ENCODE measurements around the gene MGMT. TPM values are rescaled to one million over a fixed set of nuclear protein-coding genes. Genes with fewer than 3 reads are reported as not detected.

Gene MGMT
- total RNA-seq, 1 donor from 2014 or later = 20.9 TPM

DNA sequence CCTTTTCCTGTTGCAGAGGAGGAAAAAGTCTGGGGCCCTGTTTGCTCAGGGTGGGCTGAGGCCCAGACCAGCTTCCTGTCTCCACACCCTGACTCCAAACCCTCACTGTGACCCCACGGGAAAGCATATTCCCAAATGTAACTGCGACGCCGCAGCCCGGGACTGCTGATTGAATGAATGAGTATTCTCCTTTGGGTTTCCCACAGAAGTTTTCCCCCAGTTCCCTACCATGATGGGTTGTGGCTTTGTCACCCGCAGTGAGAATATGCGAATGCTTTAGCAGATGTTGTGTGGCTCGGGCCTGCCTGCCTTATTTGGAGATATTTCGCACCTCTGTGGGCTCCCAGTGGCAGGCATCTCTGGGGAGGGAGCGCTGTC is 50.6 kb downstream of the MGMT start:
- DNase-seq (ENCODE audit: low read depth) = no peak

DNA sequence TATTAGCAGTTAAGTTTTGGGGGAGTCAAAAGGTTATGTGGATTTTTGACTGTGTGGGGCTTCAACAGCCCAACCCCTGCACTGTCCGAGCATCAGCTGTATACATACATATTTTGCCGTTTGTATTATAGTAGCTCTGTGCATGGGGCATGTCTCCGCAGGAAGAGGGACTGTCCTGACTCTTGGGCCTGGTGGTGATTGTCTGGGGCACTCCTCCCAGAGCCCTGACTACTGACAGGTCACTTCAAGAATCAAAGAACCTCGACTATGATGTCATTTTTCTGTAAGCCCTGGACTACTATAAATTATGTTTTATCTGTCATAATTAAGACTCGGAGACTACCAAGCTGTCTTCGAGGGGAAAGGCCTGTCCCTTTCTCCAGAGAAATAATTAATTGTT is 51.8 kb downstream of the MGMT start:
- DNase-seq (ENCODE audit: low read depth) = no peak

DNA sequence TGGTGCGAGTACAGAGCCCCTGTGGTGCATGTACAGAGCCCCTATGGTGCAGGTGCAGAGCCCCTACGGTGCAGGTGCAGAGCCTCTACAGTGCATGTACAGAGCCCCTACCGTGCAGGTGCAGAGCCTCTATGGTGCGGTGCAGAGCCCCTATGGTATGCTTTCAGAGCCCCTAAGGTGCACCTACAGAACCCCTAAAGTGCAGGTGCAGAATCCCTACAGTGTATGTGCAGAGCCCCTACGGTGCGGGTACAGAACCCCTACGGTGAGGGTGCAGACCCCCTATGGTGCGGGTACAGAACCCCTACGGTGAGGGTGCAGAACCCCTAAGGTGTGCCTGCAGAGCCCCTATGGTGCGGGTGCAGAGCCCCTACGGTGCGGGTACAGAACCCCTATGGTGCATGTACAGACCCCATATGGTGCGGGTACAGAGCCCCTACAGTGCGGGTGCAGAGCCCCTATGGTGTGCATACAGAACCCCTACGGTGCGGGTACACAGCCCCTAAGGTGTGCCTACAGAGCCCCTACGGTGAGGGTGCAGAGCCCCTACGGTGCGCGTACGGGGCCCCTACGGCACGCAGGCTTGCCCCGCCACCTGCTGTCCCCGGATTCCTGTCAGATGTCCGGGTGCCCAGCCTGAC is 53.5 kb downstream of the MGMT start:
- no peak for DNase-seq (ENCODE audit: low read depth)

DNA sequence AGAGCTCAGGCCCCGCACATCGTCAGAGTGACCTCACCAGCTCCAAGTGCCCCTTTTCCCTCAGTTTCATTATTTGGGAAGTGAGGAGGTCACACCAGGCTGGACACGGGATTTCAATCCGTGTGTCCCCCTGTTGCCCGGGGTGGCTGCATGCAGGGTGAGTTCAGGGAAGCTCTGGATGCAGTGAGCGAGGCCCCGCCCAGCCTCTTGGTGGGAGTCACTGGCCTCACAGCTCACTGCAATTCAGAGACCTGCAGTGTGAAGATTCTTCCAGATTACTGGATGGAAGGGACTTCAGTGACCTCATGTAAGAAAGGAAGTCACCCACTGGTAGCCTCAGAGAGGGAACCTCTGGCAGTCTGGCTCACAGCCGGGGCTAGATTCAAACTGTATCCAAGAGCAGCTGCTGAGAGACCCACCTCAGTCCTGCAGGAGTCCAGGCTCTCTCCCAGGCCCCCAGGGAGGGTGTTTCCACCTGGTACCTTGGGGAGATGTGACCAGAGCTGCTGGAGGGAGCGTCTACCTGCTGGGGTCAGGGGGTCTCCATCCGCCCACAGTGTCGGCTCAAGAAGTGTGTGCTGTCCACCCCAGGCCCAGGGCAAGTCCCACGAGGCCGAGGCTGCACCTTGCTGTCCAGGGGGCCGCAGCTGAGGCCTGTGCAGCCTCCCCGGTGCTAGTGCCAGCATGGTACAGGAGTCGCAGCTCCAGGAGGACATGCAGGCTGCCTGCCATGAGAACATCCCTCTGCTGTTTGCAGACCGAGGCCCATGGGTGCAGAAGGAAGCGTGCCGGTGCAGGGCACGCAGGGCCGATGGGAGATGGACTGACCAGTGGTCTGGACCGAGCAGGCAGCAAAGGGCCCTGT is 54.4 kb downstream of the MGMT start:
- no peak for DNase-seq (ENCODE audit: low read depth)

DNA sequence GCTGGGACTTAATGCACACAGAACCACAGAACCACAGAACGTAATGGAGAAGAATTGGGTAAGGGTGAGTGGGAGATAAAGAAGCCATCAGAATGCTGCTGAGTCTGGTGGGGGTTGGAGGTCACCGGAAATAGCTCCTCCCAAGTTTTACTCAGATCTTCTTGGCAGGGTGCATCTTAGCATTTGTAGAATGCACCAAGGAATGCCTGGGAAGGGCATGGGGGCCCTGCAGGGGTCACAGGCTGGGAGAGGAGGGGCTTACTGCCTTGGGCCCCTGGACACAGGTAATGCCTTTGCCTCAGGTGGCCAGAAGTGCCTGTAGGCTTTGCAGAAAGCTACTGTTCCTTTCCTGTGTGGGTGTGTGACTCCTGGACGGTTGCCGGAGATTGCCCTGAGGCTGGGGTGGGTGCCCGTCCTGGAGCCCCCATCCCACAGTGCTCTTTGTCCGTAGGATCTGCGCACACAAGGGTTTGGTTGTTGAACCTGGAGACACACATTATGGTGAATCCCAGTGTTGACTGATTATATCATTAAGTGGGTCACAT is 55.1 kb downstream of the MGMT start:
- no peak for DNase-seq (ENCODE audit: low read depth)

DNA sequence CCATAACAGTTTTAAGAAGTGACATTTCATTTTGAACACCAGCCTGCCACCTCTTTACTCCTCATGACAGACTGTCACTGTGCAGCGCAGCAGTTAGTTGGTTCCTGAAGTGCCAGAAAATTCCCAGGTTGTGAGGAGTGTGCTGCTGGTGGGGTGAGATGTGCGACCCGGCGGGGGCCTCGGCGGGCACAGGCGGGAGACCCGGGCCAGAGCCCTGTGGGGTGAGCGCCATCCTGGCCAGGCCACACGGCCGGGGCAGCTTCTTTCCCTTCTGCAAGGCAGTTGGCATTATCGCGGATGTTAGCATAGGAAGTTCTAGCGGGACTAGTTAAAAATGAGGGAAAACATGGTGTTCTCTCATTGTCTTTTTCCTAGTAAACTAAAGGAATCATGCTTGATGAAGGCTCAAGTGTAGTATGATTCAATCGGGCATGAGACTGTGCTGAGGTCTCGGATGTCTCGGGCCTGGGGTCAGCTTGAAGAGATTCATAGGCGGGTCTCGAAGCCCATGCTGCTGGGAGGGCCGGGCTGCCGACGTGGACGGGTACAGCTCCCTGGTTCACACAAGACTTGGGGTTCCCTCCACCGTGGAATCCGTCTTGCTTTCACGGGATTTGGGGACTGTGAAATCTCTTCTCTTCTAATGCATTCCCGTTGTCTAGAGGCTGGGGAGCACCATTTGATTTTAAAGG is 56.1 kb downstream of the MGMT start:
- no peak for DNase-seq (ENCODE audit: low read depth)

DNA sequence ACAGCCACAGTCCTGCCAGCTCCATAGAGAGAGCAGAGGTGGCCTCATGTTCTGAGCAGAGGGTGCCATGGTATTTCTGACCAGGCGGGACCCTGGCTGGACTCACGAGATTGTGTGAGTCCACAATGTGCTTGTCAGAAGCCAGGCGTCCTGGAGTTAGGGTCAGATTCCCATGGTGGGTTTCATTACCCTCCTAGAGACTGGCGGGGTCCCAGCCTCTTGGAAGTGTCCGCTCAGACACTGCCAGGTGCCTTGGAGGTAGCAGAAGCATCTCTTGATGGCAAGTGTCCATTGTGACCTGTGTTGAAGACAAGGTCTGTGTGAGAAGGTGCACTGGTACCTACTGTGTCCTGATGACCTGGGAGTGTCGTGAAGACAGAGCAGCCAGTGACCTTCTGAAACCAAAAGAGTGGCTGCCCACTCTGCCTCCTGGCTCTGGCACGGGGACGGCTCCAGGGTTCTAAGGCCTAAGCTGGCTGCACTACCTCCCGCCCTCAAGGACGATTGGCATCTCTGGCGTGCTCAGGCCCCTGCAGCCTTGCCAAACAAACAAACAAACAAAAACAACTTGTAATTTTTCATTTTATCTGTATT is 56.8 kb downstream of the MGMT start:
- no peak for DNase-seq (ENCODE audit: low read depth)

DNA sequence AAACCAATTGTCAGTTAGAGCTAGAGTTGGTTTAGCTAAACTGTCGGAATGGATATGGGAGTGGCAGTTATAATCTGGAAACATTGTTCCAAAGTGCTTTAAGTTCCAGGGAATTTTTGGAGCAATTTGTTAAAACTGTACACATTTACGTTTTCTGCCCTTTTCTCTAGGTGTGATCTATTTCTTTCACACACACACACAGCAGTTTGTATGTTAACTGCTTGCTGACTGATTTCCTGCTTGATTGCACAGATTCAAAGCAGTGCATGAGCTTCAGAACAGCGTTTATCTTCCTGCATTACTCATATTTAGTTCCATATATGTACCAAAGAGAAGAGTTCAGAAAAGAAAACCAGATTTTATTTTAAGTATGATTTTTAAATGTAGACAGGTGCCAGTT is 57.9 kb downstream of the MGMT start:
- no peak for DNase-seq (ENCODE audit: low read depth)

DNA sequence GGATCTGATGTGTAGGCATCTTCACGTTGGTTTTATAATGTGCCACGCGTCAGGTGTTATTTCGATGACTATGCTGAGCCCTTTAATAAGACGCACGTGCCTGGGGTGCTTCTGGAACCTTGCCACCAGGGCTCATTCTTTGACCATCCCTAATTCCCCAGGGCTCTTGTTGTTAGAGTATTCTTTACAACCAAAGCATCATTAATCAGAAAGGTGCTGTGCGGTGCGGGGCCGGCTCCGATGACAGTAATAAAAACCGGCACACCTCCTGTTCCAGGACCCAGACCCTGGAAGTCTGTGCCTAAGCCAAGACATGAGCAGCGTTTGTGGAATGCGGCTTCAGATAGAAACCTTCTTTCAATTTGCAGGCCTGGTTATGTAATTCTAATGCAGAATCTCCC is 58.4 kb downstream of the MGMT start:
- no peak for DNase-seq (ENCODE audit: low read depth)

DNA sequence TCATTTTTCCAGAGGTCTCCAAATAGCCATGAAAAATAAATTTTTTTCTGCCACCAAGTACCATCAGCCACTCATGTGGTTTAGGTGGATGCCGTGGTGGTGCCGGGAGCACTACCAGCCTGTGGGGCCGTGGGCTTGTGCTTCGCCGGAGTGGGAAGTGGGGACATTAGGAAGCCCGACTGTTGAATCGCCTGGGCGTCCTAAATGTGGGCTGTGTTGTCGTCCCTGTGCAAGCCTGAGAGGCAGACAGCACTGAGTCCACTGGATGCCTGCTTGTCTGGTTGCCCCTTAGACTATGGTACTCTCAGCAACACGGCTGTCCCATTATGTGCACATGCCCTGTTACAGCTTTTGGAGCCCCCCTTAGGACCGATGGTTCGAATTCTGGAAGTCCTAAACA is 59.9 kb downstream of the MGMT start:
- no peak for DNase-seq (ENCODE audit: low read depth)

DNA sequence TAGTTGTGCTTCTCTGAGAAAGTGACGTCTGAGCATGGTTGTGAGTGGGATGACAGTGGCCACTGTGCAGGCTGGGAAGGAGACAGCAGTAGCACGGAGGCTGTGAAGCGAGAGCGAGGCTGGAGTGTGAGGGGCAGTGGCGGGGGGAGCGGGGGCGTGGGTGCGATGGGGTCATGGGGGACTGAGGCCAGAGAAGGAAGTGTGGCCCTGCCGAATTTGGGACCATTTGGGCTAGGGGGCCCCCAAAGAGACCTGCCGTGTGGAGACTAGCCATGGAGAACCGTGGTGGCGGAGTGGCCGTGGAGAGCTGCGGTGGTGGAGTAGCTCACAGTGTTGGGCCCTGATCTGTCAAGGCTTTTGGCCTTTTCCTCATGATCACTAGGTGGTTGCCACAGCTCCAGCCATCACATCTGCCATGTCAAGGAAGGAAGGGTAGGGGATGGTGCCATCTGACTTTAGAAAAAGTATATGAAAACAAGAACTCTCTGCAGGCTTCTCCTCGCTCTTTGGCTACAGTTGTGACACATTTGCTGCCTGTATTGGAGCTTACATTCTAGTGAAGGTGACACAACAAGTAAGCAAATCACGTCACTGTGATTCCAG is 61.4 kb downstream of the MGMT start:
- DNase-seq (ENCODE audit: low read depth) = no peak

DNA sequence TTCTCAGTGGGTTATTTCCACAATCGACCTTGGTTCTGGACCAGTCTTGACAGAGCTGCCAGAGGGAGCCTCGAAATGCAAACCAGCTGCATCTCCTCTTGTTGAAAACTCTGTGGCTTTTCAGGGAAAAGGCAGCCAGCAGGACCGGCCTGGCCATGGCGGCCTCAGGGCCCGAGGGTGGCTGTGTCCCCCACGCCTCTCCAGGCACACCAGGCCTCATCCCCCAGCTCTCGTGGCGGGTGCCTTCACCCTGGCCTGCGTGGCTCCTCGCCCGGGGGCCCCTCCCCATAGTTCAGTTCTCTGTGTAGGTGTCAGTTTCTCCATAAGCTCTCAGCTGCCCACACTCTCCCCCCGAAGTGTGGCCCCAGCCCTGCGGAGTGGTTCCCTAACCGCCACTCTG is 63.5 kb downstream of the MGMT start:
- DNase-seq (ENCODE audit: low read depth) = no peak

DNA sequence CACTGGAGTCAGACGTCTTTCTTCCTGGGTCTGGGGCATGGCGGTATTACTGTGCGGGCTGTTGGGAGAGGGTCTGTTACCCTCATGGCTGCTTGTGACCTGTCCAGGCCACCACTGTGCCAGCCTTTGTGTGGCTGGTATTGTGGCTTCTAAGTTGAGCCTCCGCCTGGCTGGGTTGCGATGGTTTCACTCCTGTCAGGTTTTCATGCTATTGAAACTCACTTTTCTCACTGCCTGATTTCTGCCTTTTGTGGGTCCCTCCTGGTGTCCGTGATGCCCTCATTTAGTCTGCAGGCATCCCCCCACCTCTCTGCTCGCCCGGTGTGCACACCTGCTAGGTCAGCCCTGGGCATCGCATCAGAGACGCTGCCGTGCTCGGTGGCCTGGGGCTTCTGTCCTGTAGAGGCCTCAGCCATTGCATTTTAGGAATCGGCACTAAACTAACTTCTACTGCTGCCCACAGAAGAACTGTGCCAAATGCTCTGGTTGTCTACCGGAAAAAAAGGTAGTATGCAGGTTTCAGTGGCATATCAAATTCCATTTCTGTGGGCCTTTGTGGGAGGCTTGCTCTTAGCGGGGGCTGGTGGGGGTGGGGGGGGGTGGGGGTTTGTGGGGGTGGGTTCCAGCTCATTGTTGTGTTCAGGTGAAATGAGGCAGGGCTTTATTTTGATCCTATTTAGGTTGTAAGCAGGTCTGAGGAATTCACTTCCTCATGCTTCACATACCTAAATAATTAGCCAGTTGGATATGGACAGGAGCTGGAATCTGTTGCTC is 64.3 kb downstream of the MGMT start:
- no peak for DNase-seq (ENCODE audit: low read depth)

DNA sequence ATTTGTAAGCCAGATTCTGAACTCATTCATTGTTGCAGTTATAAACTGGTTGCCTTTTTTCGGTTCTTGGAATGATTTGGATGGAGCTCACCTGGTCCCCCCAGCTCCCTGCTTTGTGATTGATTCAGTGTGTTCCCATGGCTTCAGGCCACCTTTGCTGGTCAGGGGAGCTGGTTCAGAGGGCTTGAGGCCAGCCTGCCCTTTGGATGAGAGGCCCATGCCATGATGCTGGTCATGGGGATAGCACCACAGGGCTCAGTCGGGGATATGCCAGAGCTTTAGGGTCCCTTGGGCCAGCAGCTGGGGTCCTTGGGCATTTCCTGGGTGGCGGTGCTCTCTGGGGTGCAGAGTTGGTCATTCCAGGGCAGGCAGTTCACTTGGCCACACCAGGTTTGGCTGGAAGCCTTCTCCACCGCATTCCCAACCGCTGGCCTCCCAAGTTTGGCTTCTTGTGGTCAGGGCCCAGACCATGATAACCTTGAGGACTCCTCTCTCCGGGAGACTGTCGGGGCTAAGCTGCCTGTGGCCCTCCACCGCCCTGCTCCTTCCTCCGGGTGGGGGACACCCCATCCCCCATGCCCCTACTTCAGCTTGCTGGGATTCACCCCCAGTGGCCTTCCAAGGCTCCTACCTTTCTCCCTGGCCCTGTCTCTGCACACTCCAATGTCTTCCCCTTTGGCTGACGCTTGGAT is 65.1 kb downstream of the MGMT start:
- DNase-seq (ENCODE audit: low read depth) = peak; percentile 89

DNA sequence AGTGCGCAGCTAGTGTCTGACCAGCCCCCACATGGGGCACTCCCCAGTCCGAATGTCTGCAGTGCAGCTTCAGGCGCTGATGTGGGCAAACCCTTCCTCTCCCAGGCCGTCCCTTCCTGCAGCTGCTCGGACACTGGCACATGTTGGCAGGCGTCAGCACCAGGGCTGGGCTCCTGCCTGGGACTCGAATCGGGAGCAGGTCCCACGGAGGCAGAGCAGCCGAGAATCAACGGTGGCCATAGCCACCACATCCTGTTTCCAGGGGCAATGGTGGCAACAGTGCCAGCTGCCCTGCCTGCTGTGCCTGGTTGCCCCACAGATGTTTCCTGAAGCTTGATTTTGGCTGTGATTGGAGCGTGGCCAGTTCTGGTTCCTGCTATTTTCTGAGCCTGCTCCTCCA is 65.8 kb downstream of the MGMT start:
- peak; percentile 67 for DNase-seq (ENCODE audit: low read depth)

DNA sequence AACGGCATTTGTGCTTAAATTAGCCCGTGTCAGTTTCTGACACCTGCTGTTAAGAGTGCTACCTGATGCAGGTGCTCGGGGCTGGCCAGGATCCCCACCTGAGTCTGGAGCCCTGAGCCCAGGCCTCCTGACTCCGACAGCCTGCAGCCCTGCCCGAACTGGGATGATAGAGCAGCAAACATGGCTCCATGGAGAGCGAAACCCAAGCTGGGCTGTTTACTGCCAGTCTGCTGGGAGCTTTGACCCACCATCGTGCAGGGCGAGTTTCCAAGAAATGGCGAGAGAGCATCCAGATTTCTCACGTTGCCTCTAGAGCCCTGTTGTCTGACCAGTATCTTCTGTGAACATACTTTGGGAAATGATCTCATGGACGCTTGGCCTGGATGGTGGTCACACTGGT is 66.2 kb downstream of the MGMT start:
- DNase-seq (ENCODE audit: low read depth) = no peak

DNA sequence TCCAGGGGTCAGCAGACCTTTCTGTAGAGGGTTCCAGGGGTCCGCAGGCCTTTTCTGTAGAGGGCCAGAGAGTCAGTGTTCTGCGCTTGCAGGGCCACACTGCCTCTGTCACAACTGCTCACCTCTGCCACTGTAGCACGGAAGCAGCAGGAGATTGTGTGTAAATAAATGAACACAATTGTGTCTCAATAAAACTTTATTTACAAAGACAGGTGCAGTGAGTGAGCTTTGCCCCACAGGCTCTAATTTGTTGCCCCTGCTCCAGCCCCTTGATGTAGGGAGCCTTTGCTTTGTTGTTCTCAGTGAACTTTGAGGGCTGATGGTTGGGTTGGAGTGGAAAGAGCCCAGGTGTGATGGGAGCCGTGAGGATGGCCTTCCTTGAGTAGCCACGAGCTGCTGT is 67.8 kb downstream of the MGMT start:
- DNase-seq (ENCODE audit: low read depth) = no peak

DNA sequence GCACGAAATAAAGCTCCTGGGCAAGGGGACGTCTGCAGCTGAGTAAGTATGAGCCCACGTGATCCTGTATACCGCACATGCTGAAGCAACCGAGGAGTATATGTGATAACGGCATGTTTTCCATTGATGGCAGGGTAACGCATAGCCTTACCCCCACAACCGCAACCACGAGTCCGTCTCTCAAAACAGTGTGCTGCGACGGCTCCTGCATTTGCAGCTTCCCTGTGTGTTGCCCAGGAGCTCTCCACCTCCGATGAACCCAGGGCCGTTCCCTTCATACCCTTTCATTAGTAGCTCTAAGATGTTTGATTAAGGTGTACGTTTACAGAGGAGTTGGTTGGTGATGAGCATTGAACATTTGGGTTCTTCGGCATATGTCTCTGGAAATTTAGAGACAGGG is 69.3 kb downstream of the MGMT start:
- DNase-seq (ENCODE audit: low read depth) = no peak

DNA sequence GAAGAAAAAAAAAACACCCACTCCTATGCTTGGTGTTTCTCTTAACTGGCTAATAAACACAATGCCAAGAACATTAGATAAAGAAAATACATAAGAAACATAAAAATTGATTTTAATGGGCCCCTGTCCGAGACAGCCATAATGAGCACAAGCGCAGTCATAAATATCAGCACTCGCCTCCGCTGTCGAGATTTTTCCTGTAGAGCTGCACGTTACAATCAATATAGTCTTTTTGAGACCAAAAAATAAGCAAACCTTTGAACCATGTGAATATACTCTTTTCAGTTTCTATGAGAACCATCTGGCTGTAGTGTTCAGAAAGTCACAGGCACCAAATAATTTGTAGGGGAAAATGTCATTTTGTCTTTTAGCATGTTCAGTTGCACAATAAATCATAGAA is 70.1 kb downstream of the MGMT start:
- no peak for DNase-seq (ENCODE audit: low read depth)

DNA sequence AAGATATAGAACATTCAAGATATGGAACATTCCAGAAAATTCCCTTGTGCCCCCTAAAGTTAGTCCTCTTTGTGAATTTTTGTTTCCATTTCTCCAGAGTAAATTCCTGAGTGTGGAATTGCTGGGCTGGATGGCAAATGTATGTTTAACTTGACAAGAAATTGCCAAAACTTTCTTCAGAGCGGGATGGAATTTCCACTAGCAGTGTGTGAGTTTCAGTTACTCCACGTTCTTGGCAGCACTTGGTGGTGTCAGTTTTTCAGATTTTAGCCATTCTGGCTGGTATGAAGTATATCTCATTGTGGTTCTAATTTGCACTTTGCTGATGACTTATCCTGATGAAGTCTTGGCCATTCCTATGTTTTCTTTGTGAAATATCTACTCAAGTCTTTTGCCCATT is 71.2 kb downstream of the MGMT start:
- no peak for DNase-seq (ENCODE audit: low read depth)
